SK-N-SH (cell line): ENCODE measurements around the gene MCM8. TPM values are rescaled to one million over a fixed set of nuclear protein-coding genes. Genes with fewer than 3 reads are reported as not detected.

Experiments
- CTCF ChIA-PET: fragments of 300-600, 350-600 bp; formaldehyde crosslinking; extraction: SDS; loops from one replicate; lab custom pipeline; 2021; lab: Yijun Ruan, JAX
- POLR2A ChIA-PET: fragments of 350-600 bp; sonication (Branson Sonifier 250); formaldehyde crosslinking; extraction: SDS; loops from one replicate; lab custom pipeline; 2020; ENCODE audit warnings: antibody characterized with exemption, inconsistent platforms; lab: Yijun Ruan, JAX
- DNase-seq: peaks from one replicate; pipeline ENCODE4 v3.0.0; 2012
- H2AFZ ChIP-seq: fragments of 200-600 bp; sonication (generic); 2 replicates; pipeline ENCODE4 v1.8.1; 2016; ENCODE audit warnings: antibody characterized with exemption, mild to moderate bottlenecking, low read depth
- H3F3A ChIP-seq: fragments of 200-600 bp; sonication (generic); replicated peaks from 2 replicates; pipeline ENCODE3; 2016; ENCODE audit warnings: antibody characterized with exemption, mild to moderate bottlenecking; ENCODE audit not compliant: insufficient read depth
- H3K27ac ChIP-seq, 2 experiments: fragments of 200-500 bp in 1 of 2; fragments of 200-600 bp in 1 of 2; sonication (Bioruptor generic) in 1 of 2; sonication (generic), shearing (Covaris generic) in 1 of 2; 2 replicates each; pipeline versions ENCODE4 v1.5.1 to v1.6.1; 2014 to 2016; ENCODE audit warnings: low read depth in 2 of 2, inconsistent platforms in 1 of 2, low read length in 1 of 2, mild to moderate bottlenecking in 1 of 2, mixed read lengths in 1 of 2
- H3K27me3 ChIP-seq: fragments of 200-600 bp; sonication (generic), shearing (Covaris generic); 2 replicates; pipeline ENCODE4 v1.6.1; 2016; ENCODE audit warnings: mixed run types; ENCODE audit not compliant: insufficient read depth
- H3K36me3 ChIP-seq, 2 experiments: fragments of 200-500 bp in 1 of 2; fragments of 200-600 bp in 1 of 2; sonication (Bioruptor generic) in 1 of 2; sonication (generic) in 1 of 2; replicated peaks in 1 of 2; 2 replicates each; pipeline versions ENCODE3 to v1.5.1; 2014 to 2016; ENCODE audit warnings: low read length in 1 of 2, mild to moderate bottlenecking in 1 of 2; ENCODE audit not compliant: insufficient read depth in 2 of 2, control insufficient read depth in 1 of 2
- H3K4me1 ChIP-seq, 2 experiments: fragments of 200-500 bp in 1 of 2; fragments of 200-600 bp in 1 of 2; sonication (Bioruptor generic) in 1 of 2; sonication (generic), shearing (Covaris generic) in 1 of 2; 2 replicates each; pipeline versions ENCODE4 v1.5.1 to v1.6.1; 2014 to 2016; ENCODE audit warnings: low read depth in 1 of 2, low read length in 1 of 2, mixed run types in 1 of 2; ENCODE audit not compliant: insufficient read depth in 2 of 2, control insufficient read depth in 1 of 2
- H3K4me2 ChIP-seq: fragments of 200-600 bp; sonication (generic), shearing (Covaris generic); 2 replicates; pipeline ENCODE4 v1.6.1; 2017; ENCODE audit warnings: mixed run types
- H3K4me3 ChIP-seq, 2 experiments: fragments of 200-500 bp in 1 of 2; fragments of 200-600 bp in 1 of 2; sonication (Bioruptor generic) in 1 of 2; sonication (generic), shearing (Covaris generic) in 1 of 2; 2 replicates each; pipeline versions ENCODE4 v1.5.1 to v1.8.1; 2014 to 2016; ENCODE audit warnings: low read depth in 2 of 2, inconsistent platforms in 1 of 2, low read length in 1 of 2, mild to moderate bottlenecking in 1 of 2, mixed read lengths in 1 of 2, moderate library complexity in 1 of 2
- H3K79me2 ChIP-seq: fragments of 200-600 bp; sonication (generic); 2 replicates; pipeline ENCODE4 v1.8.1; 2017; ENCODE audit warnings: mild to moderate bottlenecking; ENCODE audit not compliant: insufficient read depth
- H3K9ac ChIP-seq: fragments of 200-600 bp; sonication (generic); 2 replicates; pipeline ENCODE4 v1.6.1; 2017; ENCODE audit warnings: mixed run types
- H3K9me2 ChIP-seq: fragments of 200-600 bp; sonication (generic); 2 replicates; pipeline ENCODE4 v1.6.1; 2017; ENCODE audit warnings: mixed run types
- H3K9me3 ChIP-seq: fragments of 200-600 bp; sonication (generic); 2 replicates; pipeline ENCODE4 v1.6.1; 2017; ENCODE audit warnings: mixed run types, mild to moderate bottlenecking, moderate library complexity
- H4K20me1 ChIP-seq: fragments of 200-600 bp; sonication (generic); 2 replicates; pipeline ENCODE4 v1.6.1; 2017; ENCODE audit warnings: mild to moderate bottlenecking, mixed run types; ENCODE audit not compliant: insufficient read depth
- CHD2 ChIP-seq: fragments of 150-350 bp; IDR thresholded peaks from 2 replicates; pipeline ENCODE4 v1.6.1; 2018; ENCODE audit warnings: low read length; ENCODE audit not compliant: partially characterized antibody
- EP300 ChIP-seq, 2 experiments: IDR thresholded peaks; 2 replicates each; pipeline versions ENCODE4 v1.4.0 to v1.6.1; 2012; ENCODE audit warnings: borderline replicate concordance in 1 of 2, low read depth in 1 of 2, low read length in 1 of 2
- EZH2phosphoT487 ChIP-seq: fragments of 200-600 bp; sonication (generic); IDR thresholded peaks from 2 replicates; pipeline ENCODE4 v1.6.1; 2017; ENCODE audit warnings: low read depth, mixed run types, mild to moderate bottlenecking, antibody characterized with exemption, moderate library complexity, borderline replicate concordance
- FOXJ3 ChIP-seq: sonication (generic); formaldehyde crosslinking; IDR thresholded peaks from 2 replicates; pipeline ENCODE4 v1.5.1; 2020; ENCODE audit warnings: mild to moderate bottlenecking, missing genetic modification reagents
- FOXM1 ChIP-seq: IDR thresholded peaks from 2 replicates; pipeline ENCODE4 v1.4.0; 2012; ENCODE audit warnings: low read depth, mild to moderate bottlenecking
- GATA2 ChIP-seq: sonication (generic); formaldehyde crosslinking; IDR thresholded peaks from 2 replicates; pipeline ENCODE4 v1.5.0; 2020; ENCODE audit warnings: mild to moderate bottlenecking, missing genetic modification reagents
- IRF3 ChIP-seq: fragments of 150-350 bp; IDR thresholded peaks from 2 replicates; pipeline ENCODE4 v1.6.1; 2016; ENCODE audit warnings: mild to moderate bottlenecking, low read depth, low read length
- MAX ChIP-seq: IDR thresholded peaks from 2 replicates; pipeline ENCODE4 v1.4.0; 2012; ENCODE audit warnings: low read depth
- MEF2A ChIP-seq: IDR thresholded peaks from 2 replicates; pipeline ENCODE4 v1.4.0; 2012; ENCODE audit warnings: low read depth, borderline replicate concordance
- NFIC ChIP-seq: IDR thresholded peaks from 2 replicates; pipeline ENCODE4 v1.4.0; 2012; ENCODE audit warnings: borderline replicate concordance
- NRF1 ChIP-seq: IDR thresholded peaks from 2 replicates; pipeline ENCODE4 v1.6.1; 2012; ENCODE audit warnings: low read depth, mild to moderate bottlenecking, low read length
- PBX3 ChIP-seq: IDR thresholded peaks from 2 replicates; pipeline ENCODE4; 2012
- POLR2AphosphoS5 ChIP-seq: IDR thresholded peaks from 2 replicates; pipeline ENCODE4 v1.6.1; 2012; ENCODE audit warnings: low read depth, low read length
- RAD21 ChIP-seq: IDR thresholded peaks from 2 replicates; pipeline ENCODE4 v1.6.1; 2012; ENCODE audit warnings: mild to moderate bottlenecking, low read length
- RCOR1 ChIP-seq: fragments of 150-350 bp; IDR thresholded peaks from 2 replicates; pipeline ENCODE4 v1.6.1; 2017; ENCODE audit warnings: antibody characterized with exemption, low read length
- REST ChIP-seq: IDR thresholded peaks from 2 replicates; pipeline ENCODE4 v1.6.1; 2012; ENCODE audit warnings: mild to moderate bottlenecking, low read depth, low read length, moderate library complexity
- RXRA ChIP-seq: IDR thresholded peaks from 2 replicates; pipeline ENCODE4 v1.4.0; 2012; ENCODE audit warnings: low read depth, mild to moderate bottlenecking, borderline replicate concordance
- USF2 ChIP-seq: fragments of 150-350 bp; IDR thresholded peaks from 2 replicates; pipeline ENCODE4 v1.6.1; 2017; ENCODE audit warnings: antibody characterized with exemption, low read length, low read depth, borderline replicate concordance
- YY1 ChIP-seq: IDR thresholded peaks from 2 replicates; pipeline ENCODE4 v1.4.0; 2012; ENCODE audit warnings: low read depth, mild to moderate bottlenecking
- ZBTB33 ChIP-seq: IDR thresholded peaks from 2 replicates; pipeline ENCODE4 v1.4.0; 2012; ENCODE audit warnings: low read depth, borderline replicate concordance
- WGBS: methylation state at CpG from one replicate; pipeline ENCODE4 v1.1.6; 2017; ENCODE audit warnings: low lambda C conversion rate; 5-methylcytosine and 5-hydroxymethylcytosine counted together
- polyA plus RNA-seq, 3 experiments: library from polyadenylated mRNA; depleted of rRNA; stranded (reverse); fragments of >200 nt; gene quantifications; 2 replicates each; pipeline ENCODE4 v1.2.3, GENCODE V29; 2012

MCM8 gene
- polyA plus RNA-seq, 1 of the 3 experiments (the other 2 are of a cell fraction), result 4.0 TPM

GRCh38 chr20:6046432-6046831 lies 96.0 kb downstream of the MCM8 start:
- ChIA-PET CTCF (interaction anchor here (0.5 kb wide), 1 partner anchor 92 kb away, joined by 3 read pairs; no protein-coding TSS in a partner anchor), POLR2A (interaction anchor here (0.7 kb wide), 1 partner anchor 19 kb away, joined by 3 read pairs; no protein-coding TSS in a partner anchor)
- H4K20me1 ChIP-seq, result no peaks in the 10 kb centered on the region

More at GRCh38 chr20:6046432-6046831, 96.0 kb downstream of the MCM8 start:
- H3K4me3 ChIP-seq, result no peak overlapping the region
- no peak for DNase-seq
- H3K9me3 ChIP-seq, result no peaks in the 10 kb centered on the region
- no peaks in the 10 kb centered on the region for H3K79me2 ChIP-seq
- no peaks in the 10 kb centered on the region for H3K4me1 ChIP-seq
- H3K36me3 ChIP-seq, result peaks cover 0 to 2% of the 10 kb centered on the region in 2 experiments
- no peak overlapping the region for H3K4me2 ChIP-seq
- H3K27ac ChIP-seq, result no peak overlapping the region
- TF ChIP-seq EZH2phosphoT487, result no peak
- TF ChIP-seq RCOR1, result no peak
- TF ChIP-seq REST, result no peak
- no peak for TF ChIP-seq NFIC
- TF ChIP-seq MEF2A, result no peak
- TF ChIP-seq RAD21, result no peak
- no peak for TF ChIP-seq CHD2
- TF ChIP-seq YY1, result no peak
- no peak for TF ChIP-seq FOXJ3 (CRISPR knock-in tag)
- TF ChIP-seq POLR2AphosphoS5, result no peak
- TF ChIP-seq USF2, result no peak
- TF ChIP-seq IRF3, result no peak
- TF ChIP-seq NRF1, result no peak
- no peak for TF ChIP-seq FOXM1
- no peak for TF ChIP-seq ZBTB33
- no peak for TF ChIP-seq RXRA
- no peak for TF ChIP-seq GATA2 (CRISPR knock-in tag)
- no peak for TF ChIP-seq EP300 (IDR thresholded peaks at IDR 0.05; ENCODE audit: borderline replicate concordance in 1 of 2, low read depth in 1 of 2, low read length in 1 of 2)
- no peak for TF ChIP-seq PBX3
- TF ChIP-seq MAX, result no peak
- WGBS, result 64% methylated on average over 1 of the region's 1 CpG
- no peaks in the 10 kb centered on the region for H3K27me3 ChIP-seq
- H3K9ac ChIP-seq, result no peak overlapping the region
- no peaks in the 10 kb centered on the region for H3F3A ChIP-seq
- H2AFZ ChIP-seq, result no peak overlapping the region
- no peaks in the 10 kb centered on the region for H3K9me2 ChIP-seq
